Smooth muscle cell (in vitro differentiated cells): ENCODE measurements around the gene ATOSB. TPM values are rescaled to one million over a fixed set of nuclear protein-coding genes. Genes with fewer than 3 reads are reported as not detected.

Experiments used
- DNase-seq: peaks from one replicate; lab custom pipeline; 2025; ENCODE audit not compliant: unreplicated experiment; lab: John Stamatoyannopoulos, UW
- H2AFZ ChIP-seq: fragments of 200-600 bp; sonication (generic); 2 replicates; pipeline ENCODE4 v1.6.0; 2016; ENCODE audit warnings: antibody characterized with exemption, low read depth, mild to moderate bottlenecking
- H3F3A ChIP-seq: fragments of 200-600 bp; sonication (generic); 2 replicates; pipeline ENCODE4 v1.6.0; 2017; ENCODE audit warnings: antibody characterized with exemption, low read depth
- H3K27ac ChIP-seq: fragments of 200-600 bp; sonication (generic); 2 replicates; pipeline ENCODE4 v1.5.1; 2016; ENCODE audit warnings: low read depth, mild to moderate bottlenecking
- H3K27me3 ChIP-seq: fragments of 200-600 bp; sonication (generic); 2 replicates; pipeline ENCODE4 v1.6.1; 2016; ENCODE audit warnings: low read depth, mild to moderate bottlenecking
- H3K36me3 ChIP-seq: fragments of 200-600 bp; sonication (generic); 2 replicates; pipeline ENCODE4 v1.5.1; 2016; ENCODE audit warnings: low read depth
- H3K4me1 ChIP-seq: fragments of 200-600 bp; sonication (generic); 2 replicates; pipeline ENCODE4 v1.5.1; 2016; ENCODE audit warnings: low read depth
- H3K4me2 ChIP-seq: fragments of 200-600 bp; sonication (generic); 2 replicates; pipeline ENCODE4 v1.6.0; 2016; ENCODE audit warnings: mild to moderate bottlenecking
- H3K4me3 ChIP-seq: fragments of 200-600 bp; sonication (generic); 2 replicates; pipeline ENCODE4 v1.5.1; 2016; ENCODE audit warnings: mild to moderate bottlenecking
- H3K79me2 ChIP-seq: fragments of 200-600 bp; sonication (generic); 2 replicates; pipeline ENCODE4 v1.6.0; 2016; ENCODE audit warnings: low read depth, mild to moderate bottlenecking
- H3K9ac ChIP-seq: fragments of 200-600 bp; sonication (generic); 2 replicates; pipeline ENCODE4 v1.6.0; 2016; ENCODE audit warnings: low read depth
- H3K9me3 ChIP-seq: fragments of 200-600 bp; sonication (generic); replicated peaks from 2 replicates; pipeline ENCODE4 v1.5.1; 2016; ENCODE audit warnings: low read depth
- H4K20me1 ChIP-seq: fragments of 200-600 bp; sonication (generic); 2 replicates; pipeline ENCODE4 v1.6.0; 2016; ENCODE audit warnings: low read depth
- WGBS: methylation state at CpG from one replicate; pipeline ENCODE4 v1.1.7; 2016; ENCODE audit warnings: low lambda C conversion rate; 5-methylcytosine and 5-hydroxymethylcytosine counted together
- polyA plus RNA-seq: library from polyadenylated mRNA; unstranded; fragments of >200 nt; fragmentation: Nextera tagmentation; extraction: Ambion mirVana; gene quantifications from 2 replicates; pipeline ENCODE4 v1.2.1, GENCODE V29; 2016
- total RNA-seq: library from RNA; depleted of rRNA; stranded (reverse); fragments of >200 nt; gene quantifications from 2 replicates; pipeline ENCODE4 v1.2.3, GENCODE V29; 2014
- TF ChIP-seq, protein P1 (sequence below): fragments of 200-600 bp; sonication (generic); IDR thresholded peaks from 2 replicates; pipeline ENCODE4 v1.5.1; 2017; ENCODE audit warnings: borderline replicate concordance, mild to moderate bottlenecking, antibody characterized with exemption; ENCODE audit not compliant: insufficient read depth, poor library complexity, severe bottlenecking

ATOSB gene
- total and polyA plus RNA-seq, 2 experiments from 2014 or later = 30.2 to 39.9 TPM

DNA sequence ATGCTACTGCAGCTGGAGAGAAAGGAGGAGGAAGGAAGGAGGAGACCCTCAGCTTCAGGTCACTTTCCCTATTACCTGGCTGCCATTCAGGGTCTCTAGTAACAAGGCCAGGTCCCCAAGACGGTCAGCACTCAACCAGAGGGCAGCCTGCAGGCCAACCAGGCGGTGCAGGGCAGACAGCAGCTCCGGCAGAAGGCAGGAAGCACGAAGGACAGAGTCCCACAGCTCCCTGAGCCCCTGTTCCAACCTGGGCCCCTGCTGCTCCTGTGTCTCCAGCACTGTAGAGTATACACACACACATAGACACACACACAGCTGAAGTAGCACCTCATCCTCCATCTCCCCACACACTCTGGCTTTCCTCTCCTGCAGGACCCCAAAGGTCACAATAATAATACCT lies 37.6 kb downstream of the ATOSB start:
- 92% methylated on average over 4 of the region's 4 CpGs for WGBS
- peak overlapping the region; percentile 74 for H3K4me3 ChIP-seq
- peak overlapping the region; percentile 90 for H3K4me2 ChIP-seq

GRCh38 chr9:35076848-35077247 lies 38.8 kb downstream of the ATOSB start:
- Histone ChIP-seq H3K4me2 (no peak overlapping the region), H3K79me2 (peaks cover 26% of the 10 kb centered on the region), H3K36me3 (no peaks in the 10 kb centered on the region), H3K27ac (no peak overlapping the region), H3K4me1 (peaks cover 16% of the 10 kb centered on the region), H3K9me3 (no peaks in the 10 kb centered on the region), H3F3A (peaks cover 10% of the 10 kb centered on the region), H3K9ac (no peak overlapping the region), H2AFZ (no peak overlapping the region), H3K27me3 (peaks cover 4% of the 10 kb centered on the region), H4K20me1 (peaks cover 5% of the 10 kb centered on the region), H3K4me3 (no peak overlapping the region)
- DNase-seq = no peak
- WGBS = 94% methylated on average over 4 of the region's 4 CpGs
- TF ChIP-seq, protein P1, sequence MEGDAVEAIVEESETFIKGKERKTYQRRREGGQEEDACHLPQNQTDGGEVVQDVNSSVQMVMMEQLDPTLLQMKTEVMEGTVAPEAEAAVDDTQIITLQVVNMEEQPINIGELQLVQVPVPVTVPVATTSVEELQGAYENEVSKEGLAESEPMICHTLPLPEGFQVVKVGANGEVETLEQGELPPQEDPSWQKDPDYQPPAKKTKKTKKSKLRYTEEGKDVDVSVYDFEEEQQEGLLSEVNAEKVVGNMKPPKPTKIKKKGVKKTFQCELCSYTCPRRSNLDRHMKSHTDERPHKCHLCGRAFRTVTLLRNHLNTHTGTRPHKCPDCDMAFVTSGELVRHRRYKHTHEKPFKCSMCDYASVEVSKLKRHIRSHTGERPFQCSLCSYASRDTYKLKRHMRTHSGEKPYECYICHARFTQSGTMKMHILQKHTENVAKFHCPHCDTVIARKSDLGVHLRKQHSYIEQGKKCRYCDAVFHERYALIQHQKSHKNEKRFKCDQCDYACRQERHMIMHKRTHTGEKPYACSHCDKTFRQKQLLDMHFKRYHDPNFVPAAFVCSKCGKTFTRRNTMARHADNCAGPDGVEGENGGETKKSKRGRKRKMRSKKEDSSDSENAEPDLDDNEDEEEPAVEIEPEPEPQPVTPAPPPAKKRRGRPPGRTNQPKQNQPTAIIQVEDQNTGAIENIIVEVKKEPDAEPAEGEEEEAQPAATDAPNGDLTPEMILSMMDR = no peak

More for the DNA sequence above, 37.6 kb downstream of the ATOSB start:
- peaks cover 10% of the 10 kb centered on the region for H3F3A ChIP-seq
- H4K20me1 ChIP-seq = no peaks in the 10 kb centered on the region
- peaks cover 14% of the 10 kb centered on the region for H3K4me1 ChIP-seq
- H3K27ac ChIP-seq = no peak overlapping the region
- no peaks in the 10 kb centered on the region for H3K36me3 ChIP-seq
- H3K79me2 ChIP-seq = peaks cover 25% of the 10 kb centered on the region
- no peaks in the 10 kb centered on the region for H3K27me3 ChIP-seq
- DNase-seq = no peak
- TF ChIP-seq, protein P1 = no peak
- H3K9ac ChIP-seq = no peak overlapping the region
- no peak overlapping the region for H2AFZ ChIP-seq
- no peaks in the 10 kb centered on the region for H3K9me3 ChIP-seq

DNA sequence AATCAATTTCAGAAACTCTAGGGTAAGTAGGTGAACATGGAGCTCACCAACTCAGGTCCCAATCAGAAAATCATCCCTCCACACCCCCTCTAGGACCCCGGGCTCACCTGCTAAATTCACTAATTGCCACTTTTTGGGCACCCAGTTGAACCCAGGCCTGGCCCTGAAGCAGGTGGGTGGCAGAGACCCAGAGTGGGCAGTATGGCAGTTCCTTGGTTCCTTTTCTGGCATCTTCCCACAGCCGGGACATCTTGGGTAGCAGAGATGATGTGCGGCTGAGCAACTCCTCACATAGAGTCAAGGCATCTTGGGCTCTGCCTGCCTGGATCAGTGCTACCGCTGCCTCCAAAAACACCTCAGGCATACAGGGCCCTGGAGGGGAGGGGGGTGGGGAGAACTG lies 40.3 kb downstream of the ATOSB start:
- no peak overlapping the region for H3K27ac ChIP-seq
- H3K4me3 ChIP-seq = no peak overlapping the region
- TF ChIP-seq, protein P1 = no peak
- H3K27me3 ChIP-seq = peaks cover 4% of the 10 kb centered on the region
- no peak overlapping the region for H3K9ac ChIP-seq
- peaks cover 20% of the 10 kb centered on the region for H4K20me1 ChIP-seq
- no peak overlapping the region for H3K4me2 ChIP-seq
- H3K79me2 ChIP-seq = peaks cover 41% of the 10 kb centered on the region
- H3K9me3 ChIP-seq = no peaks in the 10 kb centered on the region
- 96% methylated on average over 4 of the region's 4 CpGs for WGBS
- no peak for DNase-seq
- peaks cover 16% of the 10 kb centered on the region for H3F3A ChIP-seq
- no peak overlapping the region for H2AFZ ChIP-seq
- H3K4me1 ChIP-seq = peaks cover 23% of the 10 kb centered on the region
- H3K36me3 ChIP-seq = no peaks in the 10 kb centered on the region

- Histone ChIP-seq H4K20me1 (peaks cover 25% of the 10 kb centered on the region), H3K27ac (no peak overlapping the region), H2AFZ (no peak overlapping the region), H3K79me2 (peaks cover 46% of the 10 kb centered on the region), H3K36me3 (no peaks in the 10 kb centered on the region), H3K4me1 (peaks cover 28% of the 10 kb centered on the region), H3K27me3 (peaks cover 4% of the 10 kb centered on the region), H3K9me3 (no peaks in the 10 kb centered on the region), H3F3A (peaks cover 10% of the 10 kb centered on the region), H3K9ac (no peak overlapping the region), H3K4me2 (no peak overlapping the region), H3K4me3 (no peak overlapping the region)
- DNase-seq = no peak
- TF ChIP-seq, protein P1 = no peak
- 96% methylated on average over 8 of the region's 8 CpGs for WGBS
Observed at GRCh38 chr9:35074791-35075190, 40.9 kb downstream of the ATOSB start.
